GM19438 (cell line): ENCODE data around the gene ZNF316.

Source experiments
- ATAC-seq: cut with Tn5 transposase; IDR thresholded peaks from one replicate; pipeline ENCODE4 v1.9.1; 2021; ENCODE audit warnings: low read depth; ENCODE audit not compliant: unreplicated experiment

The ZNF316 gene

DNA sequence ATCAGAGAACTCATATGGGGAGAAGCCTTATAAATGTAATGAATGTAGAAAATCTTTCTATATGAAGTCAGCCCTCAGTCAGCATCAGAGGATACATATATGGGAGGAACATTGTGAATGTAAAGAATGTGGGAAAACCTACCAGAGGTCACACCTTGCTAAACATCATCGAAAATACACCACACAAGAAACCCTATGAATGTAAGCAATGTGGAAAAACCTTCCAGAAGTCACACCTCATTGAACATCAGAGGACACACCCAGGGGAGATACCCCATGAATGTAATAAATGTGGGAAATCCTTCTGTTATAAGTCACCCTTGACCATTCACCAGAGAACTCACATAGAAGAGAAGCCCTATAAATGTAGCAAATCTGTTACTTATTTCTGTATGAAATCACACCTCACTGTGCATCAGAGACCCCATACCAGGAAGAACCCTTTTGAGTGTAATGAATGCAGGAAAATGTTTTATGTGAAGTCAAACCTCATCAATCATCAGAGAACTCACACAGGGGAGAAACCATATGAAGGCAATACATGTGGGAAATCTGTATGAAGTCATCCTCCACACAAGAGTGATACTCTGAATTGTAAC is 38.8 kb downstream of the ZNF316 start:
- no peak for ATAC-seq

DNA sequence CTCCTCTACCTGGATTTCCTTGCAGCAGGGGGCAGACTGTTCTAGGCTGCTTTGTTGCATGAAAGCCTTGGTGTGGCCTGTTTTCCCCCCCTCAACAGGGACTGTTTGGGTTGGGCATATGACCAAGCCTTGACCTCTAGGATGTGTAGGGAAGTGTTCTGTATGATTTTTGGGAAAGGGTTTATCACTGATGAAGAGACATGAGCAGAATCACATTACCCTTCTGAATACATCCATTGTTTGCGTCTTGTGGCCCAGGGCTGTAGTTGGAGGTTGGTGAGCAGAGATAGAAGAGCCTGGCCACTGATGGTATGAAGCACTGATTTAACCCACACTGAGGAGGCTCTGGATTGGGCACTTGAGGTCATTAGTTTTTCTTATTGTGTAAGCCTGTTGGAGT is 43.0 kb downstream of the ZNF316 start:
- ATAC-seq, result no peak

DNA sequence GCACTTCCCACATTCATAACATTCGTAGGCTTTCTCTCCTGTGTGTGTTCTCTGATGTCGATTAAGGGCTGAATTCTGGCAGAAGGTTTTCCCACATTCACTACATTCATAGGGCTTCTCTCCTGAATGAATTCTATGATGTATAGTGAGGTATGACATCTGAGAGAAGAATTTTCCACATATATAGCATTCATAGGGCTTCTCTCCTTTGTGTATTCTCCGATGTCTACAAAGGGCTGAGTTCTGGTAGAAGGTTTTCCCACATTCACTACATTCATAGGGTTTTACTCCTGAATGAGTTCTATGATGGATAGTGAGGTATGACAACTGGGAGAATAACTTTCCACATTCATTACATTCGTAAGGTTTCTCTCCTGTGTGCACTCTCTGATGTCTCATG is 54.0 kb downstream of the ZNF316 start:
- ATAC-seq, result no peak

DNA sequence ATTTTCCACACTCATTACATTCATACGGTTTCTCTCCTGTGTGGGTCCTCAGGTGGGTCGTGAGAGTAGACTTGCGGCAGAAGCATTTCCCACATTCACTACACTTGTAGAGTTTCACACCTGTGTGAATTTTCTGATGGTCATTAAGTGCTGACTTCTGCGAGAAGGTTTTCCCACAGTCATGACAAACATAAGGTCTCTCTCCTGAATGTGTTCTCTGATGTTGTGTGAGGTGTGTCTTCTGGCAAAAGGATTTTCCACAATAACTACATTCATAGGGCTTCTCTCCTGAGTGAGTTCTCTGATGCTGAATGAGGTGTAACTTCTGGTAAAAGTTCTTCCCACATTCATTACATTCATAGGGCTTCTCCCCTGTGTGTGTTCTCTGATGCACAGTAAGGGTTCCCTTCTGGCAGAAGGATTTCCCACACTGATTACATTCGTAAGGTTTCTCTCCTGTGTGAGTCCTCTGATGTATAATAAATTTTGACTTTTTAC is 54.5 kb downstream of the ZNF316 start:
- no peak for ATAC-seq

DNA sequence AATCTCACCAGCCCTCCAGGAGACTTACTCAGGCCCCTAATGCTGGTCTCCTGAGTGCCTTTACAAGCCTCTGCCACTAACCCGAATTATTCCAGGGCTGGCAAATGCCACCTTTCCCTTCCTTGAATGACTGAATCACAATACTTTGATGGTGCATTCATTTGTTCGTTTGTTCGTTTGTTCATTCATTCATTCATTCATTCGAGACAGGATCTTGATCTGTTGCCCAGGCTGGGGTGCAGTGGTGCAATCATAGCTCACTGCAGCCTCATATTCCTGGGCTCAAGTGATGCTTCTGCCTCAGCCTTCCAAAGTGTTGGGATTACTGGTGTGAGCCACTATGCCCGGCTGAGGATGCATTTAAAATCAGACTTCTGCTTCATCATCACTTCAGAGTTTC is 63.7 kb downstream of the ZNF316 start:
- ATAC-seq, result no peak

DNA sequence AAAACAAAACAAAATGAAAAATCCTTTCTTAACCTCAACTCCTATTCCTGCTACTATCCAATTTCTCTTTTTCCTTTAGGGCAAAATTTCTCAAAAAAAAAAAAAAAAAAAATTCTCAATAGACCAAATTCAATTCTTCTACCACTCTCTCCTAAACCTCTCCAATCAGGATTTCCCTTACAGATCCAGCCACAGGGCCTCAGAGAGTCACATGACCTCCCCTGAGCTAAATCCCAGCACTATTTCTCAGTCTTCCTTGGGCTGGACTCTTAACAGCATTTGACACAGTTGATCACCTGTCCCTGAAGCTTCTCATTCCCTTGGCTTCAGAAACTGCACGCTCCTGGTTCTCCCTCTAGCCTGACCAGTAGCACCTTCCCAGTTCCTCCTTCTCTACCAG is 64.7 kb downstream of the ZNF316 start:
- no peak for ATAC-seq
